K562 (cell line): ENCODE results near the gene GNA14. TPM values are rescaled to one million over a fixed set of nuclear protein-coding genes. Genes with fewer than 3 reads are reported as not detected.

Experiments used
- ATAC-seq: fragments of 200-7000 bp; cut with Tn5 transposase; 3 replicates; pipeline ENCODE4 v1.9.1; 2020; ENCODE audit warnings: moderate library complexity
- BruUV-seq: library from RNA; stranded (reverse); fragments of 400-500 nt; replicated peaks from 2 replicates; lab custom pipeline; 2021; lab: Mats Ljungman, UMichigan
- CTCF ChIA-PET: fragments of 300-600 bp; formaldehyde crosslinking; extraction: SDS; loops from one replicate; lab custom pipeline; 2021; ENCODE audit warnings: low intra/inter-chr PET ratio; lab: Yijun Ruan, JAX
- POLR2A ChIA-PET: fragments of 300-600, 350-650 bp; sonication (Branson Sonifier 250); formaldehyde crosslinking; extraction: SDS; loops from one replicate; lab custom pipeline; 2021; ENCODE audit warnings: antibody characterized with exemption, inconsistent platforms; lab: Yijun Ruan, JAX
- DNase-seq, 4 experiments: peaks; one replicate each; pipeline versions ENCODE4 v3.0.0 to v3.0.0-alpha.2; 2011 to 2018; ENCODE audit warnings: low spot score in 3 of 4, mixed read lengths in 3 of 4; ENCODE audit errors: extremely low read depth in 1 of 4
- FAIRE-seq: peaks from 2 replicates; lab custom pipeline; 2011; peaks lifted over from hg19 to GRCh38; lab: Jason Lieb, UNC
- H2AFZ ChIP-seq: 2 replicates; pipeline ENCODE4 v1.6.0; 2011; ENCODE audit warnings: low read depth, low read length, control low read depth, inconsistent platforms
- H3K27ac ChIP-seq: fragments of 200-600 bp; 3 replicates; pipeline ENCODE4 v1.8.0; 2011; ENCODE audit warnings: low read depth, mild to moderate bottlenecking, control low read depth, inconsistent platforms, low read length, moderate library complexity, mixed read lengths; ENCODE audit errors: extremely low read depth
- H3K27me3 ChIP-seq, 2 experiments: fragments of 300-600 bp in 1 of 2; 2 replicates in 1 of 2; 3 replicates in 1 of 2; pipeline versions ENCODE4 v1.6.0 to v1.8.0; 2011; ENCODE audit warnings: inconsistent platforms in 2 of 2, low read length in 2 of 2, mild to moderate bottlenecking in 1 of 2, mixed read lengths in 1 of 2, moderate library complexity in 1 of 2; ENCODE audit not compliant: control insufficient read depth in 2 of 2, insufficient read depth in 2 of 2
- H3K36me3 ChIP-seq: fragments of 300-600 bp; 3 replicates; pipeline ENCODE4 v1.8.0; 2011; ENCODE audit warnings: mild to moderate bottlenecking, low read length, inconsistent platforms; ENCODE audit not compliant: control insufficient read depth, insufficient read depth
- H3K4me1 ChIP-seq, 2 experiments: fragments of 200-600 bp in 1 of 2; replicated peaks in 1 of 2; 2 replicates in 1 of 2; 3 replicates in 1 of 2; pipeline versions ENCODE4 v1.5.1 to v1.8.0; 2011; ENCODE audit warnings: inconsistent platforms in 2 of 2, low read length in 2 of 2, mild to moderate bottlenecking in 1 of 2, mixed read lengths in 1 of 2, moderate library complexity in 1 of 2; ENCODE audit not compliant: control insufficient read depth in 2 of 2, insufficient read depth in 2 of 2
- H3K4me2 ChIP-seq: 2 replicates; pipeline ENCODE4 v1.6.1; 2011; ENCODE audit warnings: low read length, control low read depth, inconsistent platforms, mixed read lengths; ENCODE audit not compliant: insufficient read depth
- H3K4me3 ChIP-seq: fragments of 200-600 bp; sonication (generic), shearing (Covaris generic); 2 replicates; pipeline ENCODE4 v1.5.1; 2016; ENCODE audit warnings: control low read depth, inconsistent platforms
- H3K79me2 ChIP-seq: fragments of 200-600 bp; 3 replicates; pipeline ENCODE4 v1.8.0; 2011; ENCODE audit warnings: low read length, inconsistent platforms; ENCODE audit not compliant: control insufficient read depth, insufficient read depth
- H3K9ac ChIP-seq, 2 experiments: 2 replicates each; pipeline versions ENCODE4 v1.6.0 to v1.6.1; 2011; ENCODE audit warnings: low read depth in 2 of 2, low read length in 2 of 2, control low read depth in 1 of 2, inconsistent platforms in 1 of 2, mild to moderate bottlenecking in 1 of 2, mixed read lengths in 1 of 2; ENCODE audit not compliant: insufficient read depth in 1 of 2
- H3K9me1 ChIP-seq: one replicate; pipeline ENCODE4 v1.6.0; 2011; ENCODE audit warnings: inconsistent platforms, mild to moderate bottlenecking, low read length, moderate library complexity; ENCODE audit not compliant: control insufficient read depth, insufficient read depth
- H3K9me3 ChIP-seq: replicated peaks from 2 replicates; pipeline ENCODE4 v1.5.1; 2011; ENCODE audit warnings: low read depth, low read length, inconsistent platforms; ENCODE audit not compliant: control insufficient read depth, insufficient read depth
- H4K20me1 ChIP-seq: replicated peaks from 2 replicates; pipeline ENCODE4 v1.6.1; 2011; ENCODE audit warnings: low read length, inconsistent platforms, mixed read lengths; ENCODE audit not compliant: control insufficient read depth, insufficient read depth
- BRF1 ChIP-seq: IDR thresholded peaks from 3 replicates; pipeline ENCODE4 v1.6.1; 2011; ENCODE audit warnings: borderline replicate concordance, mild to moderate bottlenecking; ENCODE audit not compliant: insufficient read length; ENCODE audit errors: extremely low read depth
- GATA2 ChIP-seq: sonication (generic); formaldehyde crosslinking; IDR thresholded peaks from 2 replicates; pipeline ENCODE4 v1.4.0; 2020; ENCODE audit warnings: mild to moderate bottlenecking, missing genetic modification reagents
- ILF3 ChIP-seq: fragments of 450-650 bp; IDR thresholded peaks from 2 replicates; pipeline ENCODE4 v1.6.1; 2018; ENCODE audit warnings: antibody characterized with exemption, mild to moderate bottlenecking, moderate library complexity, borderline replicate concordance
- ZNF121 ChIP-seq: sonication (generic); formaldehyde crosslinking; conservative IDR thresholded peaks from 2 replicates; pipeline ENCODE4 v1.8.0; 2022; ENCODE audit warnings: missing genetic modification reagents
- ZNF3 ChIP-seq: fragments of 250-450 bp; sonication (Bioruptor Pico); IDR thresholded peaks from 2 replicates; pipeline ENCODE4 v1.5.0; 2021; ENCODE audit warnings: mild to moderate bottlenecking, moderate library complexity
- ZNF407 ChIP-seq: fragments of 450-650 bp; IDR thresholded peaks from 2 replicates; pipeline ENCODE4 v1.6.1; 2016; ENCODE audit warnings: low read depth
- WGBS: fragments of 100-300 bp; shearing (Covaris generic); methylation state at CpG from one replicate; pipeline ENCODE4 v1.1.6; 2016; ENCODE audit warnings: low coverage, mixed read lengths; ENCODE audit not compliant: insufficient coverage; ENCODE audit errors: missing lambda C conversion rate; 5-methylcytosine and 5-hydroxymethylcytosine counted together
- in situ Hi-C: fragments of 300-500 bp; cut with MboI; formaldehyde crosslinking; loops from 4 replicates; pipeline ENCODE4 v1.15.0; 2018; ENCODE audit warnings: inconsistent platforms, mixed read lengths
- intact Hi-C: fragments of 100-400 bp; cut with micrococcal nuclease; formaldehyde crosslinking; loops from 2 replicates; pipeline ENCODE4 v1.14.2; 2022
- polyA plus RNA-seq, 8 experiments: library from polyadenylated mRNA; depleted of rRNA in 4 of 8; stranded (reverse) in 5 of 8; unstranded in 3 of 8; fragments of >200 nt; fragmentation: Nextera tagmentation in 2 of 8; fragmentation: Illumina TruSeq in 1 of 8; extraction: Ambion mirVana in 2 of 8; extraction: Trizol in 1 of 8; gene quantifications; 2 replicates each; pipeline versions ENCODE4 v1.2.1 to v1.2.3, GENCODE V29; 2011 to 2014; ENCODE audit warnings: inconsistent platforms in 1 of 8, missing spikeins in 1 of 8
- total RNA-seq, 7 experiments: library from RNA; depleted of rRNA in 6 of 7; stranded (reverse); fragments of >200 nt in 6 of 7; fragmentation: Illumina TruSeq in 2 of 7; extraction: Trizol in 2 of 7; gene quantifications; 2 replicates each; pipeline versions ENCODE4 v1.2.1 to v1.2.3, GENCODE V29; 2011 to 2021; ENCODE audit warnings: low replicate concordance in 1 of 7

Gene GNA14
- total and polyA plus RNA-seq, 9 of the 15 experiments (the other 6 are each of a cell fraction or from before 2014, with no cell fraction given), result 0.03 to 0.11 (median 0.03) TPM; not detected in 6

GRCh38 chr9:77547106-77547730 is 100.9 kb downstream of the GNA14 start:
- Histone ChIP-seq H3K4me3 (no peak overlapping the region), H2AFZ (no peak overlapping the region), H4K20me1 (no peaks in the 10 kb centered on the region), H3K79me2 (no peaks in the 10 kb centered on the region), H3K36me3 (no peaks in the 10 kb centered on the region), H3K4me2 (no peak overlapping the region), H3K27me3 (no peaks in the 10 kb centered on the region; a peak in 1 of 5 replicates), H3K9ac (no peak overlapping the region), H3K4me1 (no peaks in the 10 kb centered on the region), H3K9me1 (no peaks in the 10 kb centered on the region), H3K27ac (no peak overlapping the region), H3K9me3 (no peaks in the 10 kb centered on the region)
- ATAC-seq (no peak), DNase-seq (no peak), FAIRE-seq (no peak)
- in situ Hi-C loops, result no loop called here
- WGBS, result 2% methylated on average over 5 of the region's 5 CpGs
- ChIA-PET POLR2A (interaction anchor here (0.6 kb wide), 2 partner anchors 433 to 1656 kb away, joined by 3 to 4 read pairs; no protein-coding TSS in a partner anchor), CTCF (no interaction called here)
- intact Hi-C loops, result no loop called here
- no TSS peak for BruUV-seq
- TF ChIP-seq ZNF121 (CRISPR knock-in tag) (no peak), BRF1 (no peak)

GRCh38 chr9:77546376-77546950 is 101.7 kb downstream of the GNA14 start:
- in situ Hi-C loops, result no loop called here
- H3K27ac ChIP-seq, result no peak overlapping the region
- BruUV-seq, result no TSS peak
- no peaks in the 10 kb centered on the region for H3K79me2 ChIP-seq
- intact Hi-C loops, result no loop called here
- H3K9ac ChIP-seq, result no peak overlapping the region
- ChIA-PET POLR2A (interaction anchor here (0.8 kb wide), 1 partner anchor 13 kb away, joined by 3 read pairs; no protein-coding TSS in a partner anchor), CTCF (no interaction called here)
- no peak overlapping the region for H3K4me2 ChIP-seq
- no peak overlapping the region for H2AFZ ChIP-seq
- H4K20me1 ChIP-seq, result no peaks in the 10 kb centered on the region
- no peaks in the 10 kb centered on the region for H3K9me3 ChIP-seq
- DNase-seq (no peak), ATAC-seq (no peak), FAIRE-seq (no peak)
- H3K27me3 ChIP-seq, result no peaks in the 10 kb centered on the region; a peak in 1 of 5 replicates
- no peaks in the 10 kb centered on the region for H3K9me1 ChIP-seq
- no peak overlapping the region for H3K4me3 ChIP-seq
- no peaks in the 10 kb centered on the region for H3K36me3 ChIP-seq
- H3K4me1 ChIP-seq, result no peaks in the 10 kb centered on the region
- 0% methylated on average over 5 of the region's 5 CpGs for WGBS
- TF ChIP-seq ILF3, result no peak
- TF ChIP-seq ZNF3 (CRISPR knock-in tag), result no peak
- TF ChIP-seq GATA2 (CRISPR knock-in tag), result no peak
- no peak for TF ChIP-seq ZNF407
